Mesothelial cell of epicardium (in vitro differentiated cells): ENCODE measurements around the gene IGFL1. TPM values are rescaled to one million over a fixed set of nuclear protein-coding genes. Genes with fewer than 3 reads are reported as not detected.
A peak's percentile ranks its signal among the peaks of the same experiment; 100 is the strongest.
"Not testable (repeated sequence)": the region's sequence is repeated elsewhere in the genome, so short reads cannot be mapped to it uniquely, and the experiment has no call there.

Source experiments
- DNase-seq, 2 experiments: peaks; one replicate each; pipeline ENCODE4 v3.0.0; 2021; ENCODE audit warnings: low spot score in 2 of 2; ENCODE audit not compliant: unreplicated experiment in 2 of 2
- H3K27ac Mint-ChIP-seq: 2 replicates; pipeline ENCODE4 v1.8.0; 2021; ENCODE audit warnings: mixed read lengths
- H3K27me3 Mint-ChIP-seq: 2 replicates; pipeline ENCODE4 v1.8.0; 2021; ENCODE audit warnings: low read depth, mixed read lengths
- H3K36me3 Mint-ChIP-seq: 2 replicates; pipeline ENCODE4 v1.8.0; 2021; ENCODE audit warnings: mixed read lengths
- H3K4me1 Mint-ChIP-seq: 2 replicates; pipeline ENCODE4 v1.8.0; 2021; ENCODE audit warnings: mixed read lengths
- H3K4me3 Mint-ChIP-seq: 2 replicates; pipeline ENCODE4 v1.8.0; 2021; ENCODE audit warnings: mild to moderate bottlenecking, moderate library complexity, mixed read lengths
- H3K9me3 Mint-ChIP-seq: 2 replicates; pipeline ENCODE4 v1.8.0; 2021; ENCODE audit warnings: mixed read lengths
- total RNA-seq: library from RNA; stranded (reverse); gene quantifications from 3 replicates; pipeline ENCODE4 v1.2.1, GENCODE V29; 2021
- TF ChIP-seq, protein P1 (sequence below): fragments of 200-600 bp; sonication (generic); IDR thresholded peaks from one replicate; pipeline ENCODE4 v1.5.0; 2021; ENCODE audit warnings: antibody characterized with exemption; ENCODE audit not compliant: unreplicated experiment

The IGFL1 gene
- total RNA-seq, 1 donor from 2014 or later = 0.29 TPM

DNA sequence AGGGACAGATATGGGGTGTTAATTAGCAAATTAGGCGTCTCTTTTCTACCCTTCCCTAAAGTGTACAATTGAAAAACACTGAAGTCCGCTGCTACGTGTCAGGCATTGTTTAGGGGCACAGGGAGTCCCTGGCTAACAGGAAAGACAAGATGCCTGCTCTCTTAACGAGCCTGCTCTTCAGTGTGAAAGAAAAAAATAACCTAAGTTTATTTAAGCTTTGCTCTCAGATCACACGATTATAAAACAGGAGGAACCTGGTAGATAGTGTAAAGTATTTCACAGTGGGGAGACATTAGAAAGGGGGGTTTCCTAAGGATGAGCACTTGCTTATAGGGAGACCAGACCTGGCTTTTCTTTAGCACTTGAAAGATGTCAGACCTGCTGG is 42.8 kb upstream of the IGFL1 start:
- H3K4me3 Mint-ChIP-seq = no peak overlapping the region
- H3K27me3 Mint-ChIP-seq = peaks cover 9% of the 10 kb centered on the region
- no peaks in the 10 kb centered on the region for H3K36me3 Mint-ChIP-seq
- DNase-seq = no peak
- peak overlapping the region; percentile 37 for H3K27ac Mint-ChIP-seq
- H3K4me1 Mint-ChIP-seq = peaks cover 17% of the 10 kb centered on the region
- H3K9me3 Mint-ChIP-seq = no peaks in the 10 kb centered on the region
- TF ChIP-seq, protein P1, sequence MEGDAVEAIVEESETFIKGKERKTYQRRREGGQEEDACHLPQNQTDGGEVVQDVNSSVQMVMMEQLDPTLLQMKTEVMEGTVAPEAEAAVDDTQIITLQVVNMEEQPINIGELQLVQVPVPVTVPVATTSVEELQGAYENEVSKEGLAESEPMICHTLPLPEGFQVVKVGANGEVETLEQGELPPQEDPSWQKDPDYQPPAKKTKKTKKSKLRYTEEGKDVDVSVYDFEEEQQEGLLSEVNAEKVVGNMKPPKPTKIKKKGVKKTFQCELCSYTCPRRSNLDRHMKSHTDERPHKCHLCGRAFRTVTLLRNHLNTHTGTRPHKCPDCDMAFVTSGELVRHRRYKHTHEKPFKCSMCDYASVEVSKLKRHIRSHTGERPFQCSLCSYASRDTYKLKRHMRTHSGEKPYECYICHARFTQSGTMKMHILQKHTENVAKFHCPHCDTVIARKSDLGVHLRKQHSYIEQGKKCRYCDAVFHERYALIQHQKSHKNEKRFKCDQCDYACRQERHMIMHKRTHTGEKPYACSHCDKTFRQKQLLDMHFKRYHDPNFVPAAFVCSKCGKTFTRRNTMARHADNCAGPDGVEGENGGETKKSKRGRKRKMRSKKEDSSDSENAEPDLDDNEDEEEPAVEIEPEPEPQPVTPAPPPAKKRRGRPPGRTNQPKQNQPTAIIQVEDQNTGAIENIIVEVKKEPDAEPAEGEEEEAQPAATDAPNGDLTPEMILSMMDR = no peak

DNA sequence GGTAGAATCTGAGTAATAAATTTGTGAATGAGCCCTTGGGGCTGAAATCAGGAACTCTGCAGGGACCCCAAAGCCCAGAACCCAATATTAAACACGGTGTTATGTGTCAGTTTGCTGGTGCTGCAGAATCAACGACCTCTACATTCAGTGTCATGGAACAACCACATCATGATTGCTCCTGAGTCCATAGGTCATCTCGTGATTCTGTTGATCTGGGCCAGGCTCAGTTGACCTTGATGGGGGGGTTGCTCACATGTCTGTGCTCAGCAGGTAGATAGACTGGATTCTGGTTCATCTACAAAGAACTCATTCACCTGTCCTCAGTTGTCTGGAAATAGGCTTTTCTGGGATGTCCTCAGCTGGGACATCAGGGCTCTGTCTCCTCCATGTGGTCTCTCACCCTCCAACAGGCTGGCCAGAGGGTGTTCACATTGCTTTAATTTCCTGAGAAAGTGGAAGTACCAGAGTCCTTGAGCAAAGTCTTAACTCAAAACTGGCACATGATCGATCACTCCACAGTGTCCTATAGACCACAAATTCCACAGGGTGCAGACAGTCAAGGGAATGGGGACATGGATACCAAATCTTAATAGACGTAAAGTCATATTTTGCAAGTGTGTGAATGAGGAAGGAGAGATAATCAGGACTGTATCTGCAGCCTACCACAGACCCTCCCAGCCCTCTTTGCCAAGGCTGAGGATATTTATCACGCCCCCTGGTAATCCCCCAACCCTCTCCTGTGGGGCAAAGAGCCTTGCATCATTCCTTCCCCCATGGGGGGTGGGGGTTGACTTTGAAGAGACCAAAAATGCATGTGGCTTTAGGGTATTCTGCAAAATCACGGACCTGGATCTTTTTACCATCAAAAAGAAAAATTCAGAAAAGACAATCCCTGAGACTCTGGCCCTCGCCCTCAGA is 39.3 kb upstream of the IGFL1 start:
- Mint-ChIP-seq H3K4me3 (no peak overlapping the region), H3K36me3 (no peaks in the 10 kb centered on the region), H3K9me3 (no peaks in the 10 kb centered on the region), H3K27ac (no peak overlapping the region), H3K27me3 (peaks cover 9% of the 10 kb centered on the region), H3K4me1 (peaks cover 26% of the 10 kb centered on the region)
- TF ChIP-seq, protein P1 = no peak
- no peak for DNase-seq

DNA sequence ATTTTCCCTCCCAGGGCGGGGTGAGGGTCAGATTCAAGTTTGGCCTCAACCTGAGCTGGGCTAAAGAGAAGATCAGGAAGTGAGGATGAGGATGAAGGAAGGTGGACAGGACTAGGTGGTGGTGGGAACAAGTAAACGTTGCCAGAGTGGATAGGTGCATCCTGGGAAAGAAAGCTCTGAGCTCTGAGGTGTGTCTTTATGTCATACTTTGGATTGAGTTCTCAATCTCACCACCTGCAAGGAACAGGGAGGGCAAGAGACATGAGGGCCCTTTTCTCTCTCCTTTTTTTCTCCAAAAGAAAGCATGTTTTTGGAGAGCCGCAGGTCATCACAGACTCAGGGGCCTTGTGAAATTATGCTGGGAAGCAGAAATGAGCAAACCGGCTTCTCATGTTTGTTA is 38.2 kb upstream of the IGFL1 start:
- H3K36me3 Mint-ChIP-seq = no peaks in the 10 kb centered on the region
- H3K27me3 Mint-ChIP-seq = peaks cover 11% of the 10 kb centered on the region
- H3K4me3 Mint-ChIP-seq = no peak overlapping the region
- no peak for DNase-seq
- no peaks in the 10 kb centered on the region for H3K9me3 Mint-ChIP-seq
- no peak overlapping the region for H3K27ac Mint-ChIP-seq
- H3K4me1 Mint-ChIP-seq = peaks cover 25% of the 10 kb centered on the region
- TF ChIP-seq, protein P1 = no peak

DNA sequence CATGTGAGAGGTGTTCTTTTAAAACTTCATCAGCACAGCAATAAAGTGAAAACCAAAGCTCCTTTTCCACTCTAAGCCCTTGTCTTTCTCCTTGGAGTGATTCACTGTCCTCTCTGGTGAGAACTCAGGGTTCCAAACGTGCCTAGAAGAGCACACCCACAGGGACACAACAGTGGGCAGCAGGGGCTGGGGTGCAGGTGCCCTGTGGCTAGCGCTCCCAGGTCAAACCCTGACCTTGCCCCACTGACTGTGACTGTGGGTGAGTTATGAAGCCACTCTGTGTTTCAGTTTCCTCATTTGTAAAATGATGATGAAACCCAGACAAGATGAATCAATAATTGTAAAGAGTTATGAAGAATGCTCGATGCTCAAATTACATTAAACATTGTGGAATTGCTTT is 37.6 kb upstream of the IGFL1 start:
- H3K9me3 Mint-ChIP-seq = no peaks in the 10 kb centered on the region
- TF ChIP-seq, protein P1 = no peak
- peaks cover 19% of the 10 kb centered on the region for H3K4me1 Mint-ChIP-seq
- no peak for DNase-seq
- no peak overlapping the region for H3K4me3 Mint-ChIP-seq
- H3K36me3 Mint-ChIP-seq = no peaks in the 10 kb centered on the region
- peaks cover 14% of the 10 kb centered on the region for H3K27me3 Mint-ChIP-seq
- no peak overlapping the region for H3K27ac Mint-ChIP-seq

DNA sequence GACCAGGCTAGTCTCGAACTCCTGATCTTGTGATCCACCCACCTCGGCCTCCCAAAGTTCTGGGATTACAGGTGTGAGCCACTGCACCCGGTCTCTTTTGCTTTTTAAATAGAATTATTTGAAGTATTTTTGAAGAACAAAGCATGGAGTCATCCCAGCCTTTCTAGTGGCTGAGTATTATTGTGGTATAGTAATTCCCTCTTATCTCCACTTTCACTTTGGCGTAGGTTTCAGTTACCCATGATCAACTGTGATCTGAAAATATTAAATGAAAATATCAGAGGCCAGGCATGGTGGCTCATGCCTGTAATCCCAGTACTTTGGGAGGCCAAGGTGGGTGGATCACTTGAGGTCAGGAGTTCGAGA is 36.9 kb upstream of the IGFL1 start:
- H3K4me1 Mint-ChIP-seq = peaks cover 19% of the 10 kb centered on the region
- not testable (repeated sequence) for H3K4me3 Mint-ChIP-seq, H3K9me3 Mint-ChIP-seq, H3K36me3 Mint-ChIP-seq, DNase-seq
- H3K27ac Mint-ChIP-seq = peak overlapping the region; percentile 83
- H3K27me3 Mint-ChIP-seq = peaks cover 14% of the 10 kb centered on the region

DNA sequence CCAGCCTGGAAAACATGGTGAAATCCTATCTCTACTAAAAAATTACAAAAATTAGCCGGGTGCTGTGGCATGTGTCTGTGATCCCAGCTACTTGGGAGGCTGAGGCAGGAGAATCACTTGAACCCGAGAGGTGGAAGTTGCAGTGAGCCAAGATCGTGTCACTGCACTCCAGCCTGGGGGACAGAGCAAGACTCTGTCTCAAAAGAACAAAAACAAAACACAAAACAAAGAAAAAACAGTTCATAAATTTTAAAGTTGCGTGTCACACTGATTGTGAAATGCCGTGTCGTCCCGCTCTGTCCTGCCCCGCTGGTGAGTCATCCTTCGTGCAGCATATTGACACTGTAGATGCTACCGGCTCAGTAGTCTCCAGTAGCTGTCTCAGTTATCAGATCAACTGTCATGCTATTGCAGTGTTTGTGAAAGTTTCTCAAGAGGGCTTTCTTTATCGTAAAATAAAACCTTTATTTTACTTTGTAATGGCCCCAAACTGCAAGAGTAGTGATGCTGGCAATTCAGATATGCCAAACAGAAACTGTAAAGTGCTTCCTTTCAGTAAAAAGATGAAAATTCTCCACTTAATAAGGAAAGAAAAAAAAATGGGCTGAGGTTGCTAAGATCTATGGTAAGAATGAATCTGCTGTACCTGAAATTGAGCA is 36.4 kb upstream of the IGFL1 start:
- peaks cover 16% of the 10 kb centered on the region for H3K4me1 Mint-ChIP-seq
- H3K27ac Mint-ChIP-seq = peak overlapping the region; percentile 83
- H3K36me3 Mint-ChIP-seq = no peaks in the 10 kb centered on the region
- no peak overlapping the region for H3K4me3 Mint-ChIP-seq
- H3K9me3 Mint-ChIP-seq = no peaks in the 10 kb centered on the region
- peaks cover 14% of the 10 kb centered on the region for H3K27me3 Mint-ChIP-seq
- no peak for DNase-seq
- TF ChIP-seq, protein P1 = no peak
